ENCODE measurements around the gene SELENBP1. TPM values are rescaled to one million over a fixed set of nuclear protein-coding genes. Genes with fewer than 3 reads are reported as not detected.

Gene SELENBP1
- total and polyA plus RNA-seq, 9 of the 15 experiments (the other 6 are each of a cell fraction or from before 2014, with no cell fraction given) = 25.8 to 81.2 (median 47.1) TPM

DNA sequence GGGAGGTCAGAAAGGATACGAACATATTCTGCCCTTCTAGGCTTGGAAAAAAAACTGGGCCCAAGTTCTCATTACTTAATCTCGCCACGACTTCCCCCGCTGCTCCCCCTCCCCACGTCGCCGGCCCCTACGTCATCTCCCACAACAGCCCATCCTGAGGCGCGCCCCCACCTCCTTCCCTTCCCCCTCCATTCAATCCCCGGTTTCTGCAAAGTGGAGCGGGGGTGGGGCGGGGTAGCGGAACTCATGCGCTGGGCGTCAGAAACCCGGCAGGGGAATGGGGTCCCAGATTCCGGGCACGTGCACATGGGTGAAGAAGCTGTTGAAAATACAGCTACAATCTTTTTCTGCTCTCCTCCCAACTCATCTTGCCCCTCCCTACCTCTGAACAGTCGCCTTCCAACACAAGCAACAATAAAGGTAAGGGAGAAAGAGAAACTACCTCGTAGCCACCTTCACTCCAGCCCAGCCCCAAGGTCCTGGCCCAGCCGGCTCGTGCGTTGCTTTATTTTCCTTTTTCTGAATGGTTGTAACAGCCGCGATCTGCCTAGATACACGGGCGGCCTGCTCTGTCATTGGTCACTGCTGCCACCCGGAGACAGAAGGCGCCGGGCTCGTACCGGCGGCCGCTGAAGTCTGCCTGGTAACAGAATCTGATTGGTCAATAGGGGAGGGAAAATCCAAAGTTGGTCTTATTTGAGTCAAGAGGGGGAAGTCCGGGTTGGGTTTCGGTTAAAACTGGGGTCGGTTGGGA is 25.6 kb downstream of the SELENBP1 start, which contains the start of gene RFX5 (continued):
- TF ChIP-seq ELF2 (CRISPR knock-in tag; IDR thresholded peaks at IDR 0.05) (no peak), ZBTB17 (CRISPR knock-in tag; IDR thresholded peaks at IDR 0.05) (no peak), SAFB2 (IDR thresholded peaks at IDR 0.05; ENCODE audit: borderline replicate concordance, low read depth, low read length, severe bottlenecking) (no peak), KLF10 (CRISPR knock-in tag; IDR thresholded peaks at IDR 0.05) (no peak), SNIP1 (IDR thresholded peaks at IDR 0.05; ENCODE audit: low read depth) (no peak), THRAP3 (IDR thresholded peaks at IDR 0.05; ENCODE audit: borderline replicate concordance) (0 out of 2 replicates have a peak, but pooled peaks have one; percentile 39), XRCC5 (IDR thresholded peaks at IDR 0.05; ENCODE audit: low read depth, low read length) (no peak), RUNX1 (IDR thresholded peaks at IDR 0.05; ENCODE audit: low read depth) (no peak), MXI1 (IDR thresholded peaks at IDR 0.05; ENCODE audit: low read depth, low read length) (0 out of 2 replicates have a peak, but pooled peaks have one; percentile 14), NFIC (IDR thresholded peaks at IDR 0.05) (peak; percentile 33), BCL6 (CRISPR knock-in tag; IDR thresholded peaks at IDR 0.05) (no peak), ZNF584 (CRISPR knock-in tag; IDR thresholded peaks at IDR 0.05; ENCODE audit: low read depth) (no peak), GABPA (tag; conservative IDR thresholded peaks at IDR 0.05; ENCODE audit: low read depth) (peak; percentile 56)
- TF ChIP-seq, protein P1, sequence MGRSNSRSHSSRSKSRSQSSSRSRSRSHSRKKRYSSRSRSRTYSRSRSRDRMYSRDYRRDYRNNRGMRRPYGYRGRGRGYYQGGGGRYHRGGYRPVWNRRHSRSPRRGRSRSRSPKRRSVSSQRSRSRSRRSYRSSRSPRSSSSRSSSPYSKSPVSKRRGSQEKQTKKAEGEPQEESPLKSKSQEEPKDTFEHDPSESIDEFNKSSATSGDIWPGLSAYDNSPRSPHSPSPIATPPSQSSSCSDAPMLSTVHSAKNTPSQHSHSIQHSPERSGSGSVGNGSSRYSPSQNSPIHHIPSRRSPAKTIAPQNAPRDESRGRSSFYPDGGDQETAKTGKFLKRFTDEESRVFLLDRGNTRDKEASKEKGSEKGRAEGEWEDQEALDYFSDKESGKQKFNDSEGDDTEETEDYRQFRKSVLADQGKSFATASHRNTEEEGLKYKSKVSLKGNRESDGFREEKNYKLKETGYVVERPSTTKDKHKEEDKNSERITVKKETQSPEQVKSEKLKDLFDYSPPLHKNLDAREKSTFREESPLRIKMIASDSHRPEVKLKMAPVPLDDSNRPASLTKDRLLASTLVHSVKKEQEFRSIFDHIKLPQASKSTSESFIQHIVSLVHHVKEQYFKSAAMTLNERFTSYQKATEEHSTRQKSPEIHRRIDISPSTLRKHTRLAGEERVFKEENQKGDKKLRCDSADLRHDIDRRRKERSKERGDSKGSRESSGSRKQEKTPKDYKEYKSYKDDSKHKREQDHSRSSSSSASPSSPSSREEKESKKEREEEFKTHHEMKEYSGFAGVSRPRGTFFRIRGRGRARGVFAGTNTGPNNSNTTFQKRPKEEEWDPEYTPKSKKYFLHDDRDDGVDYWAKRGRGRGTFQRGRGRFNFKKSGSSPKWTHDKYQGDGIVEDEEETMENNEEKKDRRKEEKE (IDR thresholded peaks at IDR 0.05; ENCODE audit: borderline replicate concordance in 1 of 2, control insufficient read depth in 1 of 2, low read depth in 2 of 2, low read length in 1 of 2) = no peak
- TF ChIP-seq, protein P2, sequence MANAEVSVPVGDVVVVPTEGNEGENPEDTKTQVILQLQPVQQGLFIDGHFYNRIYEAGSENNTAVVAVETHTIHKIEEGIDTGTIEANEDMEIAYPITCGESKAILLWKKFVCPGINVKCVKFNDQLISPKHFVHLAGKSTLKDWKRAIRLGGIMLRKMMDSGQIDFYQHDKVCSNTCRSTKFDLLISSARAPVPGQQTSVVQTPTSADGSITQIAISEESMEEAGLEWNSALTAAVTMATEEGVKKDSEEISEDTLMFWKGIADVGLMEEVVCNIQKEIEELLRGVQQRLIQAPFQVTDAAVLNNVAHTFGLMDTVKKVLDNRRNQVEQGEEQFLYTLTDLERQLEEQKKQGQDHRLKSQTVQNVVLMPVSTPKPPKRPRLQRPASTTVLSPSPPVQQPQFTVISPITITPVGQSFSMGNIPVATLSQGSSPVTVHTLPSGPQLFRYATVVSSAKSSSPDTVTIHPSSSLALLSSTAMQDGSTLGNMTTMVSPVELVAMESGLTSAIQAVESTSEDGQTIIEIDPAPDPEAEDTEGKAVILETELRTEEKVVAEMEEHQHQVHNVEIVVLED (CRISPR knock-in tag; IDR thresholded peaks at IDR 0.05) = no peak
- TF ChIP-seq, protein P3, sequence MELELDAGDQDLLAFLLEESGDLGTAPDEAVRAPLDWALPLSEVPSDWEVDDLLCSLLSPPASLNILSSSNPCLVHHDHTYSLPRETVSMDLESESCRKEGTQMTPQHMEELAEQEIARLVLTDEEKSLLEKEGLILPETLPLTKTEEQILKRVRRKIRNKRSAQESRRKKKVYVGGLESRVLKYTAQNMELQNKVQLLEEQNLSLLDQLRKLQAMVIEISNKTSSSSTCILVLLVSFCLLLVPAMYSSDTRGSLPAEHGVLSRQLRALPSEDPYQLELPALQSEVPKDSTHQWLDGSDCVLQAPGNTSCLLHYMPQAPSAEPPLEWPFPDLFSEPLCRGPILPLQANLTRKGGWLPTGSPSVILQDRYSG (tag; conservative IDR thresholded peaks at IDR 0.05; ENCODE audit: low read depth) = no peak
- TF ChIP-seq, protein P4, sequence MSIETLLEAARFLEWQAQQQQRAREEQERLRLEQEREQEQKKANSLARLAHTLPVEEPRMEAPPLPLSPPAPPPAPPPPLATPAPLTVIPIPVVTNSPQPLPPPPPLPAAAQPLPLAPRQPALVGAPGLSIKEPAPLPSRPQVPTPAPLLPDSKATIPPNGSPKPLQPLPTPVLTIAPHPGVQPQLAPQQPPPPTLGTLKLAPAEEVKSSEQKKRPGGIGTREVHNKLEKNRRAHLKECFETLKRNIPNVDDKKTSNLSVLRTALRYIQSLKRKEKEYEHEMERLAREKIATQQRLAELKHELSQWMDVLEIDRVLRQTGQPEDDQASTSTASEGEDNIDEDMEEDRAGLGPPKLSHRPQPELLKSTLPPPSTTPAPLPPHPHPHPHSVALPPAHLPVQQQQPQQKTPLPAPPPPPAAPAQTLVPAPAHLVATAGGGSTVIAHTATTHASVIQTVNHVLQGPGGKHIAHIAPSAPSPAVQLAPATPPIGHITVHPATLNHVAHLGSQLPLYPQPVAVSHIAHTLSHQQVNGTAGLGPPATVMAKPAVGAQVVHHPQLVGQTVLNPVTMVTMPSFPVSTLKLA (conservative IDR thresholded peaks at IDR 0.05) = peak; percentile 94 to 96
- TF ChIP-seq, protein P5, sequence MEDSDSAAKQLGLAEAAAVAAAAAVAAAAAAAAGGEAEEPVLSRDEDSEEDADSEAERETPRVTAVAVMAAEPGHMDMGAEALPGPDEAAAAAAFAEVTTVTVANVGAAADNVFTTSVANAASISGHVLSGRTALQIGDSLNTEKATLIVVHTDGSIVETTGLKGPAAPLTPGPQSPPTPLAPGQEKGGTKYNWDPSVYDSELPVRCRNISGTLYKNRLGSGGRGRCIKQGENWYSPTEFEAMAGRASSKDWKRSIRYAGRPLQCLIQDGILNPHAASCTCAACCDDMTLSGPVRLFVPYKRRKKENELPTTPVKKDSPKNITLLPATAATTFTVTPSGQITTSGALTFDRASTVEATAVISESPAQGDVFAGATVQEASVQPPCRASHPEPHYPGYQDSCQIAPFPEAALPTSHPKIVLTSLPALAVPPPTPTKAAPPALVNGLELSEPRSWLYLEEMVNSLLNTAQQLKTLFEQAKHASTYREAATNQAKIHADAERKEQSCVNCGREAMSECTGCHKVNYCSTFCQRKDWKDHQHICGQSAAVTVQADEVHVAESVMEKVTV (CRISPR knock-in tag; IDR thresholded peaks at IDR 0.05) = no peak
